Calu3 (cell line): ENCODE measurements around the gene PHYHIPL. TPM values are rescaled to one million over a fixed set of nuclear protein-coding genes. Genes with fewer than 3 reads are reported as not detected.

Source experiments
- BruUV-seq: library from RNA; stranded (reverse); fragments of 400-500 nt; replicated peaks from 2 replicates; lab custom pipeline; 2021; lab: Mats Ljungman, UMichigan
- CTCF ChIA-PET: fragments of 300-600 bp; sonication (Branson Sonifier 250); formaldehyde crosslinking; loops from one replicate; lab custom pipeline; 2022; ENCODE audit warnings: antibody characterized with exemption; lab: Charles Lee
- DNase-seq: peaks from one replicate; pipeline ENCODE4 v3.0.0; 2022
- H3K27ac Mint-ChIP-seq: one replicate; pipeline ENCODE4 v1.8.0; 2022; ENCODE audit warnings: mixed read lengths; ENCODE audit not compliant: unreplicated experiment
- H3K27me3 Mint-ChIP-seq: one replicate; pipeline ENCODE4 v1.8.0; 2022; ENCODE audit warnings: mixed read lengths; ENCODE audit not compliant: unreplicated experiment
- H3K36me3 Mint-ChIP-seq: one replicate; pipeline ENCODE4 v1.8.0; 2022; ENCODE audit warnings: mild to moderate bottlenecking, moderate library complexity, mixed read lengths; ENCODE audit not compliant: insufficient read depth, unreplicated experiment
- H3K4me1 Mint-ChIP-seq: one replicate; pipeline ENCODE4 v1.8.0; 2022; ENCODE audit warnings: mild to moderate bottlenecking, low read depth, mixed read lengths; ENCODE audit not compliant: unreplicated experiment
- H3K4me3 Mint-ChIP-seq: one replicate; pipeline ENCODE4 v1.8.0; 2022; ENCODE audit warnings: mild to moderate bottlenecking, low read depth, moderate library complexity, mixed read lengths; ENCODE audit not compliant: unreplicated experiment
- H3K9me3 Mint-ChIP-seq: one replicate; pipeline ENCODE4 v1.8.0; 2022; ENCODE audit warnings: low read depth, mixed read lengths; ENCODE audit not compliant: unreplicated experiment
- intact Hi-C: fragments of 100-400 bp; cut with micrococcal nuclease; formaldehyde crosslinking; loops from one replicate; pipeline ENCODE4 v1.10.0; 2022; ENCODE audit not compliant: unreplicated experiment
- total RNA-seq: library from RNA; stranded (reverse); gene quantifications from 2 replicates; pipeline ENCODE4 v1.2.3, GENCODE V29; 2022
- TF ChIP-seq, protein P1 (sequence below): fragments of 200-600 bp; IDR thresholded peaks from one replicate; pipeline ENCODE4 v1.8.0; 2022; ENCODE audit warnings: antibody characterized with exemption; ENCODE audit not compliant: unreplicated experiment

Gene PHYHIPL
- total RNA-seq, 1 experiment from 2014 or later: not detected

DNA sequence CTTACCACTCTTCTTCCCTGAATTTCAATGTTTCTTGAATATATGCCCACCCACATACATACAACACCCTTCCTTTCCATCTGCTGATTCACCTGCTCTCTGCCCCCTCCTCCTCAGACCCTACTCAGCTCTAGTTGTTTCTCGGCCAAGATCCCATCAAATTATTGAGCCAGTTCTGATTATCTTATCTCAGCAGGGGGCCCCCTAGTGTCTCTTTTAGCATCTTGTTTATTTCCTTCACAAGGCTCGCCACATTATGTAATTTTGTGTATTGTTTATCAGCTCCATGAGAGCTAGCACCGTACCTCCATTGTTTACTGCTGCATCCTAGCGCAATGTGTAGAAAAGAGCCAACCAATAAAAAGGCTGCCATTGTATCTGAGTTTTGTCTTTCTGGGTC, 114.0 kb downstream of the PHYHIPL start:
- Mint-ChIP-seq H3K9me3 (no peaks in the 10 kb centered on the region), H3K27ac (no peak overlapping the region), H3K4me3 (no peak overlapping the region), H3K4me1 (no peaks in the 10 kb centered on the region), H3K36me3 (no peaks in the 10 kb centered on the region), H3K27me3 (peaks cover 60% of the 10 kb centered on the region)
- BruUV-seq: no TSS peak
- TF ChIP-seq, protein P1, sequence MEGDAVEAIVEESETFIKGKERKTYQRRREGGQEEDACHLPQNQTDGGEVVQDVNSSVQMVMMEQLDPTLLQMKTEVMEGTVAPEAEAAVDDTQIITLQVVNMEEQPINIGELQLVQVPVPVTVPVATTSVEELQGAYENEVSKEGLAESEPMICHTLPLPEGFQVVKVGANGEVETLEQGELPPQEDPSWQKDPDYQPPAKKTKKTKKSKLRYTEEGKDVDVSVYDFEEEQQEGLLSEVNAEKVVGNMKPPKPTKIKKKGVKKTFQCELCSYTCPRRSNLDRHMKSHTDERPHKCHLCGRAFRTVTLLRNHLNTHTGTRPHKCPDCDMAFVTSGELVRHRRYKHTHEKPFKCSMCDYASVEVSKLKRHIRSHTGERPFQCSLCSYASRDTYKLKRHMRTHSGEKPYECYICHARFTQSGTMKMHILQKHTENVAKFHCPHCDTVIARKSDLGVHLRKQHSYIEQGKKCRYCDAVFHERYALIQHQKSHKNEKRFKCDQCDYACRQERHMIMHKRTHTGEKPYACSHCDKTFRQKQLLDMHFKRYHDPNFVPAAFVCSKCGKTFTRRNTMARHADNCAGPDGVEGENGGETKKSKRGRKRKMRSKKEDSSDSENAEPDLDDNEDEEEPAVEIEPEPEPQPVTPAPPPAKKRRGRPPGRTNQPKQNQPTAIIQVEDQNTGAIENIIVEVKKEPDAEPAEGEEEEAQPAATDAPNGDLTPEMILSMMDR: no peak
- no peak for DNase-seq
- intact Hi-C loops: no loop called here
- CTCF ChIA-PET: interaction anchor here (0.5 kb wide), 1 partner anchor 340 kb away, joined by 3 read pairs; no protein-coding TSS in a partner anchor

Other genes with a start within 250 kb of the PHYHIPL start
- not detected in 2 replicates for gene FAM13C, start 185.9 kb downstream of the PHYHIPL start, total RNA-seq